HepG2 (cell line): Measurements from ENCODE around the gene TMEM187. TPM values are rescaled to one million over a fixed set of nuclear protein-coding genes. Genes with fewer than 3 reads are reported as not detected.

Experiments
- ATAC-seq: fragments of 200-7000 bp; cut with Tn5 transposase; 3 replicates; pipeline ENCODE4 v1.9.1; 2020; ENCODE audit warnings: mild to moderate bottlenecking, moderate library complexity
- BruUV-seq: library from RNA; stranded (reverse); fragments of 400-500 nt; replicated peaks from 2 replicates; lab custom pipeline; 2021; lab: Mats Ljungman, UMichigan
- CTCF ChIA-PET: fragments of 300-600 bp; formaldehyde crosslinking; extraction: SDS; loops from one replicate; lab custom pipeline; 2021; ENCODE audit warnings: low total read pairs, inconsistent platforms, low intra/inter-chr PET ratio; lab: Yijun Ruan, JAX
- POLR2A ChIA-PET: fragments of 350-600 bp; sonication (Branson Sonifier 250); formaldehyde crosslinking; loops from one replicate; lab custom pipeline; 2020; ENCODE audit warnings: antibody characterized with exemption, inconsistent platforms; lab: Yijun Ruan, JAX
- DNase-seq: peaks from one replicate; pipeline ENCODE4 v3.0.0-alpha.2; 2015; ENCODE audit warnings: low spot score
- FAIRE-seq: peaks from 3 replicates; lab custom pipeline; 2011; peaks lifted over from hg19 to GRCh38; lab: Jason Lieb, UNC
- H2AFZ ChIP-seq: one replicate; pipeline ENCODE4 v1.6.1; 2011; ENCODE audit warnings: low read length, inconsistent platforms
- H3K27ac ChIP-seq: fragments of 300-600 bp; 3 replicates; pipeline ENCODE4 v1.8.0; 2011; ENCODE audit warnings: mixed run types, mild to moderate bottlenecking, mixed read lengths, low read length, inconsistent platforms; ENCODE audit not compliant: insufficient read depth; ENCODE audit errors: extremely low read length
- H3K27me3 ChIP-seq, 2 experiments: fragments of 200-600 bp in 1 of 2; 2 replicates in 1 of 2; 3 replicates in 1 of 2; pipeline versions ENCODE4 v1.6.0 to v1.8.0; 2011; ENCODE audit warnings: low read length in 2 of 2, mild to moderate bottlenecking in 2 of 2, moderate library complexity in 2 of 2, inconsistent platforms in 1 of 2; ENCODE audit not compliant: insufficient read depth in 2 of 2, control insufficient read depth in 1 of 2
- H3K36me3 ChIP-seq, 2 experiments: fragments of 200-600 bp in 1 of 2; replicated peaks in 1 of 2; 2 replicates in 1 of 2; 3 replicates in 1 of 2; pipeline versions ENCODE4 v1.5.1 to v1.8.0; 2011; ENCODE audit warnings: low read length in 2 of 2, inconsistent platforms in 1 of 2; ENCODE audit not compliant: insufficient read depth in 2 of 2, control insufficient read depth in 1 of 2
- H3K4me1 ChIP-seq: 2 replicates; pipeline ENCODE4 v1.5.1; 2012; ENCODE audit warnings: low read length, inconsistent platforms; ENCODE audit not compliant: insufficient read depth
- H3K4me2 ChIP-seq: 2 replicates; pipeline ENCODE4 v1.6.0; 2011; ENCODE audit warnings: low read depth, low read length, inconsistent platforms
- H3K4me3 ChIP-seq, 3 experiments: fragments of 200-600 bp in 1 of 3; sonication (generic), shearing (Covaris generic) in 1 of 3; replicated peaks in 1 of 3; 2 replicates each; pipeline ENCODE4 v1.5.1; 2011 to 2016; ENCODE audit warnings: low read length in 3 of 3, inconsistent platforms in 2 of 3, low read depth in 2 of 3, mild to moderate bottlenecking in 2 of 3, control low read depth in 1 of 3, mixed read lengths in 1 of 3; ENCODE audit not compliant: insufficient read depth in 1 of 3
- H3K79me2 ChIP-seq: one replicate; pipeline ENCODE4 v1.6.1; 2011; ENCODE audit warnings: low read length, inconsistent platforms; ENCODE audit not compliant: insufficient read depth
- H3K9ac ChIP-seq: 2 replicates; pipeline ENCODE4 v1.6.0; 2011; ENCODE audit warnings: mild to moderate bottlenecking, low read depth, low read length, inconsistent platforms; ENCODE audit not compliant: insufficient read depth
- H3K9me3 ChIP-seq: 2 replicates; pipeline ENCODE4 v1.5.1; 2012; ENCODE audit warnings: mild to moderate bottlenecking, low read length
- H4K20me1 ChIP-seq: 2 replicates; pipeline ENCODE4 v1.6.0; 2011; ENCODE audit warnings: inconsistent platforms, mild to moderate bottlenecking, low read length, moderate library complexity; ENCODE audit not compliant: insufficient read depth
- CEBPZ ChIP-seq: IDR thresholded peaks from 2 replicates; pipeline ENCODE4 v1.6.1; 2012; ENCODE audit warnings: low read length, improper control_type of control experiment
- FOSL1 ChIP-seq: sonication (generic); formaldehyde crosslinking; IDR thresholded peaks from 2 replicates; pipeline ENCODE4 v1.9.0; 2021; ENCODE audit warnings: missing genetic modification reagents, borderline replicate concordance
- HNF4A ChIP-seq: sonication (generic); formaldehyde crosslinking; IDR thresholded peaks from 2 replicates; pipeline ENCODE4 v1.4.0; 2020; ENCODE audit warnings: missing genetic modification reagents
- JARID2 ChIP-seq: sonication (generic); formaldehyde crosslinking; IDR thresholded peaks from 2 replicates; pipeline ENCODE4 v1.8.1; 2023; ENCODE audit warnings: missing genetic modification reagents, inconsistent platforms; ENCODE audit not compliant: insufficient replicate concordance
- MTF2 ChIP-seq: sonication (generic); formaldehyde crosslinking; IDR thresholded peaks from 2 replicates; pipeline ENCODE4 v1.5.0; 2020; ENCODE audit warnings: missing genetic modification reagents, borderline replicate concordance
- RBFOX2 ChIP-seq: fragments of 200-400 bp; formaldehyde crosslinking; IDR thresholded peaks from 2 replicates; pipeline ENCODE4 v1.6.1; 2017; ENCODE audit warnings: low read depth, mild to moderate bottlenecking, low read length
- SIX4 ChIP-seq: sonication (generic); formaldehyde crosslinking; IDR thresholded peaks from 2 replicates; pipeline ENCODE4 v1.4.0; 2020; ENCODE audit warnings: missing genetic modification reagents
- ZFP36 ChIP-seq: fragments of 150-350 bp; IDR thresholded peaks from 2 replicates; pipeline ENCODE4 v1.6.1; 2018; ENCODE audit warnings: borderline replicate concordance, low read length, low read depth; ENCODE audit not compliant: partially characterized antibody
- ZFP91 ChIP-seq: sonication (generic); formaldehyde crosslinking; IDR thresholded peaks from 2 replicates; pipeline ENCODE4 v1.9.0; 2022; ENCODE audit warnings: missing genetic modification reagents, mild to moderate bottlenecking, borderline replicate concordance
- ZNF383 ChIP-seq: sonication (generic); formaldehyde crosslinking; IDR thresholded peaks from 2 replicates; pipeline ENCODE4 v1.4.0; 2020; ENCODE audit warnings: missing genetic modification reagents, mild to moderate bottlenecking, borderline replicate concordance
- ZNF503 ChIP-seq: sonication (generic); formaldehyde crosslinking; IDR thresholded peaks from 2 replicates; pipeline ENCODE4 v1.4.0; 2020; ENCODE audit warnings: missing genetic modification reagents
- ZNF619 ChIP-seq: sonication (generic); formaldehyde crosslinking; IDR thresholded peaks from 2 replicates; pipeline ENCODE4 v1.4.0; 2020; ENCODE audit warnings: mild to moderate bottlenecking, missing genetic modification reagents
- ZNF761 ChIP-seq: sonication (generic); formaldehyde crosslinking; conservative IDR thresholded peaks from 2 replicates; pipeline ENCODE4 v1.4.0; 2020; ENCODE audit warnings: mild to moderate bottlenecking, missing genetic modification reagents
- WGBS: methylation state at CpG from one replicate; pipeline ENCODE4 v1.1.6; 2017; ENCODE audit warnings: low lambda C conversion rate; 5-methylcytosine and 5-hydroxymethylcytosine counted together
- in situ Hi-C: cut with HindIII; loops from 2 replicates; pipeline ENCODE4 v1.10.0; 2017; ENCODE audit warnings: low pct_unique_long_range_greater_than_20kb; ENCODE audit not compliant: extremely low pct_ligation_motif_present
- intact Hi-C: fragments of 100-400 bp; cut with micrococcal nuclease; formaldehyde crosslinking; loops from one replicate; pipeline ENCODE4 v1.10.0; 2022; ENCODE audit not compliant: unreplicated experiment
- polyA plus RNA-seq, 8 experiments: library from polyadenylated mRNA; depleted of rRNA in 3 of 8; stranded (reverse) in 7 of 8; unstranded in 1 of 8; fragments of >200 nt; fragmentation: Illumina TruSeq in 4 of 8; extraction: Trizol in 4 of 8; gene quantifications; 2 replicates each; pipeline versions ENCODE4 v1.2.1 to v1.2.3, GENCODE V29; 2011 to 2016; ENCODE audit warnings: low read depth in 4 of 8, missing spikeins in 1 of 8, mixed read lengths in 1 of 8; ENCODE audit not compliant: insufficient read depth in 1 of 8
- total RNA-seq, 5 experiments: library from RNA; depleted of rRNA; stranded (reverse); fragments of >200 nt; fragmentation: Illumina TruSeq; extraction: Trizol; gene quantifications; 2 replicates each; pipeline ENCODE4 v1.2.3, GENCODE V29; 2016; ENCODE audit warnings: low read depth in 1 of 5

Gene TMEM187
- total and polyA plus RNA-seq, 2 of the 13 experiments (the other 11 are each of a cell fraction or from before 2014, with no cell fraction given): 2.2 to 6.2 TPM

GRCh38 chrX:154013001-154013421 is 40.5 kb downstream of the TMEM187 start:
- in situ Hi-C loops: loop anchor here (5.0 kb wide), 2 partner anchors 39 to 41 kb away; partner anchors contain the start of genes HCFC1 and TMEM187
- peaks cover 0 to 7% of the 10 kb centered on the region in 2 experiments; a peak in 1 of 5 replicates for H3K36me3 ChIP-seq
- H2AFZ ChIP-seq: no peak overlapping the region
- no peaks in the 10 kb centered on the region for H3K27me3 ChIP-seq
- 0% methylated on average over 1 of the region's 17 CpGs for WGBS
- ATAC-seq: peak; percentile 69
- peaks cover 47% of the 10 kb centered on the region for H3K4me1 ChIP-seq
- peak overlapping the region in 1 of 3 experiments; percentile 37; a peak in 2 of 6 replicates for H3K4me3 ChIP-seq
- peak overlapping the region; percentile 47 for H3K9ac ChIP-seq
- POLR2A ChIA-PET: interaction anchor here (0.7 to 3.7 kb wide), 12 partner anchors 8 to 219 kb away, joined by 3 to 54 read pairs (median 4); partner anchors contain the start of genes HCFC1, IDH3G, SSR4 and TMEM187
- H3K79me2 ChIP-seq: peaks cover 3% of the 10 kb centered on the region
- no peak for DNase-seq
- peak overlapping the region; percentile 51 for H3K4me2 ChIP-seq
- peak overlapping the region; percentile 81 for H3K27ac ChIP-seq
- no peak for FAIRE-seq
- CTCF ChIA-PET: no interaction called here
- intact Hi-C loops: loop anchor here (2.0 to 5.0 kb wide), 2 partner anchors 39 to 40 kb away; partner anchors contain the start of gene TMEM187
- no peaks in the 10 kb centered on the region for H3K9me3 ChIP-seq
- H4K20me1 ChIP-seq: no peaks in the 10 kb centered on the region
- no TSS peak for BruUV-seq
- TF ChIP-seq ZFP36 (no peak), SIX4 (CRISPR knock-in tag) (no peak), CEBPZ (no peak), ZFP91 (CRISPR knock-in tag) (peak; percentile 16; the same call in 1 of the 2 replicates), JARID2 (CRISPR knock-in tag) (no peak), RBFOX2 (peak; percentile 66), ZNF383 (CRISPR knock-in tag) (no peak), FOSL1 (CRISPR knock-in tag) (no peak), HNF4A (peak; percentile 4; the same call in 1 of the 2 replicates), MTF2 (CRISPR knock-in tag) (no peak), ZNF761 (CRISPR knock-in tag) (no peak), ZNF619 (CRISPR knock-in tag) (no peak), ZNF503 (CRISPR knock-in tag) (no peak)
